Measurements from ENCODE around the gene ADCY4. TPM values are rescaled to one million over a fixed set of nuclear protein-coding genes. Genes with fewer than 3 reads are reported as not detected.

The ADCY4 gene
- total RNA-seq, 1 experiment from 2014 or later: 1.1 TPM

DNA sequence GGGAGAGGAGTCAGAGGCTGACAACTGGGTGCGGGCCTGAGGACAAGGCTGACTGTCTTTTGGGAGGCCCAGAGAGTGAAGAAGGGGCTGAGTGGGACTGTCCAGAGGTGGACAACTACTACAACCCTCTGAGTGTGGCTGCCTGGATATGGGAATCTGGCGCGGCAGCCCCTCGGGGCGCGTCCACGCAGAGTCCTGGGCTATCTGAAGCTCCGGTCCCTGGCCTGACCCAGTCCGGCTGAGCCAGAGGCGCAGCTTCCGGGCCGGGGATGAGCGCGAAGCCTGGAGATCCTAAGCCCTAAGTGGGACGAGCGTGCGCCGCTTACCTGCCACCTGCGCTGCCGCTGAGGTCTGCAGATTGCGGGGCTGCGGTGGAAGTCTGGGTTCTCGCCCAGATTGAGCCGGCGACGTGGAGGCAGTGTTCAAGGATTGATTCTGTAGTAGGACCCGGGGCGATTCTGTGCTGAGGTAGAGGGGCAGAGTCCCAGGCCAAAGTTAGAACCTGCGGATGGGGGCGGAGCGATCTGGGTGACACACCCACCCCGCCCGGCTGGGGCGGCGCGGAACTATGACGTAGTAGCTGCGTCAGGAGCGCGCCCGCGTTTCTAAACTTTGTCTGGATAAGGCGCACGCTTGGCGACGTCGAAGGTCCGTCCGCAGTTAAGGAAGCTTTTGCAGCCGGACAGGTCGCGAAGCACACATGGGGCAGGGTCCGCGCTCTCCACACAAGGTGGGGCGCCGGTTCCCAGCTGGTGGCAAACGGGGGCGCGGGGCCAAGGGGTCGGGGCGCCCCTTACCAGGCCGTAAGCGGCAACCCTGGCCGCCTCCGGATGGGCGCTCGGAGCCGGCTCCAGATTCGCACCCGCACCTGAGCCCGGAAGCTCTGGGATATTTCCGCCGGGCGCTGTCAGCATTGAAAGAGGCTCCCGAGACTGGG is 35.3 kb downstream of the ADCY4 start, which contains the start of the genes DHRS1 and NOP9 (continued):
- TF ChIP-seq, protein P1, sequence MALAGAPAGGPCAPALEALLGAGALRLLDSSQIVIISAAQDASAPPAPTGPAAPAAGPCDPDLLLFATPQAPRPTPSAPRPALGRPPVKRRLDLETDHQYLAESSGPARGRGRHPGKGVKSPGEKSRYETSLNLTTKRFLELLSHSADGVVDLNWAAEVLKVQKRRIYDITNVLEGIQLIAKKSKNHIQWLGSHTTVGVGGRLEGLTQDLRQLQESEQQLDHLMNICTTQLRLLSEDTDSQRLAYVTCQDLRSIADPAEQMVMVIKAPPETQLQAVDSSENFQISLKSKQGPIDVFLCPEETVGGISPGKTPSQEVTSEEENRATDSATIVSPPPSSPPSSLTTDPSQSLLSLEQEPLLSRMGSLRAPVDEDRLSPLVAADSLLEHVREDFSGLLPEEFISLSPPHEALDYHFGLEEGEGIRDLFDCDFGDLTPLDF (CRISPR knock-in tag; IDR thresholded peaks at IDR 0.05): no peak
- TF ChIP-seq FOXJ3 (CRISPR knock-in tag; IDR thresholded peaks at IDR 0.05; ENCODE audit: borderline replicate concordance): no peak
- TF ChIP-seq EMX1 (CRISPR knock-in tag; IDR thresholded peaks at IDR 0.05): no peak
- no peak for TF ChIP-seq RORB (CRISPR knock-in tag; IDR thresholded peaks at IDR 0.05)
- no peak for TF ChIP-seq MXD4 (CRISPR knock-in tag; IDR thresholded peaks at IDR 0.05; ENCODE audit: borderline replicate concordance)
- TF ChIP-seq, protein P2, sequence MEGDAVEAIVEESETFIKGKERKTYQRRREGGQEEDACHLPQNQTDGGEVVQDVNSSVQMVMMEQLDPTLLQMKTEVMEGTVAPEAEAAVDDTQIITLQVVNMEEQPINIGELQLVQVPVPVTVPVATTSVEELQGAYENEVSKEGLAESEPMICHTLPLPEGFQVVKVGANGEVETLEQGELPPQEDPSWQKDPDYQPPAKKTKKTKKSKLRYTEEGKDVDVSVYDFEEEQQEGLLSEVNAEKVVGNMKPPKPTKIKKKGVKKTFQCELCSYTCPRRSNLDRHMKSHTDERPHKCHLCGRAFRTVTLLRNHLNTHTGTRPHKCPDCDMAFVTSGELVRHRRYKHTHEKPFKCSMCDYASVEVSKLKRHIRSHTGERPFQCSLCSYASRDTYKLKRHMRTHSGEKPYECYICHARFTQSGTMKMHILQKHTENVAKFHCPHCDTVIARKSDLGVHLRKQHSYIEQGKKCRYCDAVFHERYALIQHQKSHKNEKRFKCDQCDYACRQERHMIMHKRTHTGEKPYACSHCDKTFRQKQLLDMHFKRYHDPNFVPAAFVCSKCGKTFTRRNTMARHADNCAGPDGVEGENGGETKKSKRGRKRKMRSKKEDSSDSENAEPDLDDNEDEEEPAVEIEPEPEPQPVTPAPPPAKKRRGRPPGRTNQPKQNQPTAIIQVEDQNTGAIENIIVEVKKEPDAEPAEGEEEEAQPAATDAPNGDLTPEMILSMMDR (IDR thresholded peaks at IDR 0.05): no peak
- TF ChIP-seq, protein P3, sequence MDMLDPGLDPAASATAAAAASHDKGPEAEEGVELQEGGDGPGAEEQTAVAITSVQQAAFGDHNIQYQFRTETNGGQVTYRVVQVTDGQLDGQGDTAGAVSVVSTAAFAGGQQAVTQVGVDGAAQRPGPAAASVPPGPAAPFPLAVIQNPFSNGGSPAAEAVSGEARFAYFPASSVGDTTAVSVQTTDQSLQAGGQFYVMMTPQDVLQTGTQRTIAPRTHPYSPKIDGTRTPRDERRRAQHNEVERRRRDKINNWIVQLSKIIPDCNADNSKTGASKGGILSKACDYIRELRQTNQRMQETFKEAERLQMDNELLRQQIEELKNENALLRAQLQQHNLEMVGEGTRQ (CRISPR knock-in tag; IDR thresholded peaks at IDR 0.05): no peak; the same call in 1 of the 2 replicates
- TF ChIP-seq SOX15 (CRISPR knock-in tag; IDR thresholded peaks at IDR 0.05): no peak
- TF ChIP-seq ETV6 (CRISPR knock-in tag; IDR thresholded peaks at IDR 0.05): 0 out of 2 replicates have a peak, but pooled peaks have one; percentile 9
- no peak for TF ChIP-seq NR3C1 (CRISPR knock-in tag; conservative IDR thresholded peaks at IDR 0.05; ENCODE audit: low read depth)
- TF ChIP-seq, protein P4, sequence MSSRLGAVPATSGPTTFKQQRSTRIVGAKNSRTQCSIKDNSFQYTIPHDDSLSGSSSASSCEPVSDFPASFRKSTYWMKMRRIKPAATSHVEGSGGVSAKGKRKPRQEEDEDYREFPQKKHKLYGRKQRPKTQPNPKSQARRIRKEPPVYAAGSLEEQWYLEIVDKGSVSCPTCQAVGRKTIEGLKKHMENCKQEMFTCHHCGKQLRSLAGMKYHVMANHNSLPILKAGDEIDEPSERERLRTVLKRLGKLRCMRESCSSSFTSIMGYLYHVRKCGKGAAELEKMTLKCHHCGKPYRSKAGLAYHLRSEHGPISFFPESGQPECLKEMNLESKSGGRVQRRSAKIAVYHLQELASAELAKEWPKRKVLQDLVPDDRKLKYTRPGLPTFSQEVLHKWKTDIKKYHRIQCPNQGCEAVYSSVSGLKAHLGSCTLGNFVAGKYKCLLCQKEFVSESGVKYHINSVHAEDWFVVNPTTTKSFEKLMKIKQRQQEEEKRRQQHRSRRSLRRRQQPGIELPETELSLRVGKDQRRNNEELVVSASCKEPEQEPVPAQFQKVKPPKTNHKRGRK (CRISPR knock-in tag; IDR thresholded peaks at IDR 0.05; ENCODE audit: borderline replicate concordance): no peak
- TF ChIP-seq, protein P5, sequence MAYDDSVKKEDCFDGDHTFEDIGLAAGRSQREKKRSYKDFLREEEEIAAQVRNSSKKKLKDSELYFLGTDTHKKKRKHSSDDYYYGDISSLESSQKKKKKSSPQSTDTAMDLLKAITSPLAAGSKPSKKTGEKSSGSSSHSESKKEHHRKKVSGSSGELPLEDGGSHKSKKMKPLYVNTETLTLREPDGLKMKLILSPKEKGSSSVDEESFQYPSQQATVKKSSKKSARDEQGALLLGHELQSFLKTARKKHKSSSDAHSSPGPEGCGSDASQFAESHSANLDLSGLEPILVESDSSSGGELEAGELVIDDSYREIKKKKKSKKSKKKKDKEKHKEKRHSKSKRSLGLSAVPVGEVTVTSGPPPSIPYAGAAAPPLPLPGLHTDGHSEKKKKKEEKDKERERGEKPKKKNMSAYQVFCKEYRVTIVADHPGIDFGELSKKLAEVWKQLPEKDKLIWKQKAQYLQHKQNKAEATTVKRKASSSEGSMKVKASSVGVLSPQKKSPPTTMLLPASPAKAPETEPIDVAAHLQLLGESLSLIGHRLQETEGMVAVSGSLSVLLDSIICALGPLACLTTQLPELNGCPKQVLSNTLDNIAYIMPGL (CRISPR knock-in tag; IDR thresholded peaks at IDR 0.05): no peak; the same call in 1 of the 2 replicates
- no peak for TF ChIP-seq NFE2L1 (CRISPR knock-in tag; IDR thresholded peaks at IDR 0.05)
- no peak for TF ChIP-seq TCF7 (CRISPR knock-in tag; IDR thresholded peaks at IDR 0.05; ENCODE audit: low read depth)
- TF ChIP-seq, protein P6, sequence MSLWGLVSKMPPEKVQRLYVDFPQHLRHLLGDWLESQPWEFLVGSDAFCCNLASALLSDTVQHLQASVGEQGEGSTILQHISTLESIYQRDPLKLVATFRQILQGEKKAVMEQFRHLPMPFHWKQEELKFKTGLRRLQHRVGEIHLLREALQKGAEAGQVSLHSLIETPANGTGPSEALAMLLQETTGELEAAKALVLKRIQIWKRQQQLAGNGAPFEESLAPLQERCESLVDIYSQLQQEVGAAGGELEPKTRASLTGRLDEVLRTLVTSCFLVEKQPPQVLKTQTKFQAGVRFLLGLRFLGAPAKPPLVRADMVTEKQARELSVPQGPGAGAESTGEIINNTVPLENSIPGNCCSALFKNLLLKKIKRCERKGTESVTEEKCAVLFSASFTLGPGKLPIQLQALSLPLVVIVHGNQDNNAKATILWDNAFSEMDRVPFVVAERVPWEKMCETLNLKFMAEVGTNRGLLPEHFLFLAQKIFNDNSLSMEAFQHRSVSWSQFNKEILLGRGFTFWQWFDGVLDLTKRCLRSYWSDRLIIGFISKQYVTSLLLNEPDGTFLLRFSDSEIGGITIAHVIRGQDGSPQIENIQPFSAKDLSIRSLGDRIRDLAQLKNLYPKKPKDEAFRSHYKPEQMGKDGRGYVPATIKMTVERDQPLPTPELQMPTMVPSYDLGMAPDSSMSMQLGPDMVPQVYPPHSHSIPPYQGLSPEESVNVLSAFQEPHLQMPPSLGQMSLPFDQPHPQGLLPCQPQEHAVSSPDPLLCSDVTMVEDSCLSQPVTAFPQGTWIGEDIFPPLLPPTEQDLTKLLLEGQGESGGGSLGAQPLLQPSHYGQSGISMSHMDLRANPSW (CRISPR knock-in tag; conservative IDR thresholded peaks at IDR 0.05; ENCODE audit: low read depth): no peak
- no peak for TF ChIP-seq TP53 (CRISPR knock-in tag; IDR thresholded peaks at IDR 0.05)
- TF ChIP-seq ZNF396 (CRISPR knock-in tag; IDR thresholded peaks at IDR 0.05; ENCODE audit: borderline replicate concordance): no peak
- no peak for TF ChIP-seq NR1H2 (CRISPR knock-in tag; IDR thresholded peaks at IDR 0.05)
- TF ChIP-seq JUN (CRISPR knock-in tag; IDR thresholded peaks at IDR 0.05): no peak
- TF ChIP-seq ATF1 (CRISPR knock-in tag; IDR thresholded peaks at IDR 0.05): peak; percentile 66; the same call in 1 of the 2 replicates
- TF ChIP-seq GABPB1 (CRISPR knock-in tag; IDR thresholded peaks at IDR 0.05): peak; percentile 76
- TF ChIP-seq, protein P7, sequence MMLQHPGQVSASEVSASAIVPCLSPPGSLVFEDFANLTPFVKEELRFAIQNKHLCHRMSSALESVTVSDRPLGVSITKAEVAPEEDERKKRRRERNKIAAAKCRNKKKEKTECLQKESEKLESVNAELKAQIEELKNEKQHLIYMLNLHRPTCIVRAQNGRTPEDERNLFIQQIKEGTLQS (CRISPR knock-in tag; conservative IDR thresholded peaks at IDR 0.05): no peak
- peak; percentile 89 for TF ChIP-seq CREB1 (CRISPR knock-in tag; IDR thresholded peaks at IDR 0.05)
- no peak for TF ChIP-seq ZNF138 (CRISPR knock-in tag; conservative IDR thresholded peaks at IDR 0.05)
- TF ChIP-seq ZBTB21 (CRISPR knock-in tag; IDR thresholded peaks at IDR 0.05; ENCODE audit: borderline replicate concordance): no peak
- TF ChIP-seq NFYB (CRISPR knock-in tag; conservative IDR thresholded peaks at IDR 0.05; ENCODE audit: low read depth): no peak
- no peak for TF ChIP-seq OVOL2 (CRISPR knock-in tag; IDR thresholded peaks at IDR 0.05; ENCODE audit: borderline replicate concordance)
- TF ChIP-seq, protein P8, sequence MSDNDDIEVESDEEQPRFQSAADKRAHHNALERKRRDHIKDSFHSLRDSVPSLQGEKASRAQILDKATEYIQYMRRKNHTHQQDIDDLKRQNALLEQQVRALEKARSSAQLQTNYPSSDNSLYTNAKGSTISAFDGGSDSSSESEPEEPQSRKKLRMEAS (CRISPR knock-in tag; IDR thresholded peaks at IDR 0.05): peak; percentile 71
- TF ChIP-seq ESRRA (CRISPR knock-in tag; IDR thresholded peaks at IDR 0.05; ENCODE audit: borderline replicate concordance): no peak

All from WTC11 (cell line).